ENCODE measurements around the gene VAC14.
"Not testable (repeated sequence)": the region's sequence is repeated elsewhere in the genome, so short reads cannot be mapped to it uniquely, and the experiment has no call there.

Gene VAC14

GRCh38 chr16:70678121-70678897 lies 122.6 kb downstream of the VAC14 start:
- no peak for DNase-seq

DNA sequence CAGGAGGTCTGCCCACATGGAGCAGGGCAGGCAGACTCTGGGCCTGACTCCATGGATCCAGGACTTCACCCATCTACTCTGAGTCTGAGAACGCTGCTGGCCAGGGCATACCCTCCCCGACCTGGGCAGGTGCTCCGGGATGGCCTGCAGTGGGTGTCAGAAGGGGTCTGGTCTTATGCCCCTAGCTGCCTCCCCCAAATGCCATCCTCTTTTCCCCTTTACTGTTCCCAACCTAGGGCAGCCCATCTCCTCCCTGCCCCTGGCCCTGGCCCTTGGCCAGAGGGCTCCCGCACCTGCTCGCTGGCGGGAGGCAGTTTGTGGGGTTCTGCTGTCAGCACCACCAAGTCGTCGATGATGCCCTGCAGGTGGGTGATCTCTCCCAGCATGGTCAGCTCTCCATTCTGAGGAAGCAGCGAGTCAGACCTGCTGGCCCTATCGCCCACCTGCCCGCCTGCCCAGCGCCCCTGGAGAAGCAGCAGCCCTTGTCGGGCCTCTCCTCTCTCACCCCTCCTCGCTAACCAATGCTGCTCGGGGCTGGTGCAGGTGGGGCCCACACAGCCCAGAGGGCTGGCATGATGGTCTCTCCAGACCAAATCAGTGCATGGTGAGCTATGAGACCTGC lies 123.3 kb downstream of the VAC14 start:
- DNase-seq: no peak

DNA sequence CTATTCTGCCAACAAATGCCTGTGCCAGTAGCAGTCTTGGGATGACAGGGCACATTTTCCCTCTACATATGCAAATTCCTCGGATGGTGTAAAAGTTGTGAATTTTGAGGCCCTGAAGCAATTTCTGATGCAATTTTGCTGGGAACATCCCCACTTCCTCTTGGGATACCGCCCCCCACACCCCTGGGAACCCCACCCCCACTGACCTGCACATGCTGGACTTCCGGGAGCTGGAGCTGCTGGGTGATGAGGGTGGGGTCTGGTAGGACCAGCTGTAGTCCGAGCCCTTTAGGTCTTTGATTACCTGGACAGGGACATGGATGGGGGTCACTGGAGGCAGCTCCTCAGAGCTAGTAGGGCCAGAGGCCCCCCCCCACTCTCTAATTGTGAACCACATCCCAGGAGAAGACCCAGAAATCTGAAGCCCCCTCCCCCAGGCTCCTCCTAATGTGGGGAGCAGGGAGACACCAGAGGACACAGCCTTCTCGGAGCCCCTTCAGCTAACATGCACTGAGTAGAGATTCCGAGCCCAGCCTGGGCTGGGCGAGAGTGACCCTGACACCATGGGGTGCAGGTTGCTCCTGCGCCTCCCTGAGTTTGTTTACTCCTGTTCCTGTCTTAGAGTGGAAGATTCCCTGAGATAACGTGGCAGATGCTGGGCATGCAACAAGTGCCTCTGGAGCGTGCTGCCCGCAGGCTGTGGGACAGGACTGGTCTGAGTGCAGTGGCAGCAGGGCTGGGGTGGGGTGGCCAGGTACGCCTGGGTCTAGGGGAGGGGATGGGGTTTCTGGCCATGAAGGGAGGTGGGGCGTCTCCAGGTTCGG lies 124.1 kb downstream of the VAC14 start:
- no peak for DNase-seq

- no peak for DNase-seq
Observed at GRCh38 chr16:70675851-70676513, 125.0 kb downstream of the VAC14 start.

DNA sequence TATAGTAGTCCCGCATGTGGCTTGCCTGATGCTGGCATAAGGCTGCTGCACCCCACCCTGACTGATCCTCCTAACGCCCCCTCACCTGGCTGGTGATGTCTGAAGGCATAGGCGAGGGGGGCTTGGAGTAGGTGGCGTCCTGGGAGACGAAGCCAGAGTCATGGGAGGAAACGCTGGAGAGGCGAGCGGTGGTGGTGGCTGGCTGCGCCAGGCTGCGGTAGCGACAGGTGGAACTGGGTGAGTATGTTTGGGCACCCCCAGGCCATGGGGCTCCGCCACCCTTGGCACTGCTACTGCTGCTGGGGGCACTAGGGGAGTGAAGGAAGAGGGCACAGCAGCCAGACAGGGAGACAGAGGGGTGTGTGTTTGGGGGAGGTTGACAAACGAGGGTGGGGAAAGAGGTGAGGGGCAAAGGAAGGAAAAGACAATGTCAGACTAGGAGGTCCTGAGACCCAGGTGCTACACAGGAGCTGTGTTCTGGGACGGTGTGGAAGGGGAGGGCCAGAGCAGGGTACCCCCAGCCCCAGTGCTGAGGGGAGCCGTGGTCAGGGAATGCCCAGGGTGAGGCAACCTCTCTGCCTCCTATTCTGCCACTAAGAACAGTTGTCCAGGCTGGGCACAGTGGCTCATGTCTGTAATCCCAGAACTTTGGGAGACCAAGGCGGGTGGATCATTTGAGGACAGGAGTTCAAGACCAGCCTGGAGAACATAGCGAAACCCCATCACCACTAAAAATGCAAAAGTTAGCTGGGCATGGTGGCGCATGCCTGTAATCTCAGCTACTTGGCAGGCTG lies 126.5 kb downstream of the VAC14 start:
- DNase-seq: no peak

GRCh38 chr16:70670938-70671337 lies 130.0 kb downstream of the VAC14 start:
- not testable (repeated sequence) for DNase-seq

- no peak for DNase-seq
Observed at GRCh38 chr16:70670175-70670574, 130.8 kb downstream of the VAC14 start.

DNA sequence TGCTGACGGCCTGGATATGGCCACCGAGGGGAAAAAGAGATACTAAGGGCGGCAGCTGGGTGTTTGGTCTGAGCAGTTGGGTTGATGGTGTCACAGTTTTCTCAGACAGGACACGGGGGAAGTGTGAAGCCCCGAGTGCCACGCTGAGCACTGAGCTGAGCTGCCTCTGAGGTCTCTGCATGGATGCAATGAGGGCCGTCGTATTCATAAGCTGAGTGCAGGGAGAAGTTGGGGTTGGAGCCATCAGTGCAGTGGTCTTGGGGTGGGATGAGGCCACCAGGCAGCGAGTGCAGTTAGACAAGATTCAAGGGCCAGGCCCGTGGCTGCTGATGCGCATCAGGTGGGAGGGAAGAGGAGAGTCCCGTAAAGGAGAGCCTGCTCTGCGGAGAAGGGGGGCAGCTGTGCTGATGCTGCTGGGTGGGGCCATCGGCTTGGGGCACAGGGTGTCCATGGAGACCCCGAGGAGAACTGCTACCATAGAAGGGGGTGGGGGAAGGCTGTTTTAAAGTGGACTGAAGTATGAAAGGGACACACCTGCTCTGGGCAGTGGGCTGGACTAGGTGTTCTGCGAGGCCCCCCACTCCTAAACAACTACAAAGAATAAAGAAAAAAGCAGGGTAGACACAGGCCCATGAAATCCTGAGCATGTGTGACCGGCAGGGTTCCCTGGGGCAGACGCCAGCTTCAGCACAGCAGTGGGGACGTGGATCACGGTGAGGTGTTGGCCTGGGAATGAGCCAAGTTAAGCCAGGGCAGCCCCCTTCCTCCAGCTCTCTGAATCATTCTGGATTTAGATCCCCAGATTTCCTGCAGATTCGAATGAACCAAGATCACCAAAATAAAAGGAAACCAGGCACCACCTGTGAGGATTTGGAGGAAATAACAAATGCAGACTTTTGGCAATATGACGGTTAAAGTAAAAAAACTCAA lies 134.9 kb downstream of the VAC14 start:
- no peak for DNase-seq

DNA sequence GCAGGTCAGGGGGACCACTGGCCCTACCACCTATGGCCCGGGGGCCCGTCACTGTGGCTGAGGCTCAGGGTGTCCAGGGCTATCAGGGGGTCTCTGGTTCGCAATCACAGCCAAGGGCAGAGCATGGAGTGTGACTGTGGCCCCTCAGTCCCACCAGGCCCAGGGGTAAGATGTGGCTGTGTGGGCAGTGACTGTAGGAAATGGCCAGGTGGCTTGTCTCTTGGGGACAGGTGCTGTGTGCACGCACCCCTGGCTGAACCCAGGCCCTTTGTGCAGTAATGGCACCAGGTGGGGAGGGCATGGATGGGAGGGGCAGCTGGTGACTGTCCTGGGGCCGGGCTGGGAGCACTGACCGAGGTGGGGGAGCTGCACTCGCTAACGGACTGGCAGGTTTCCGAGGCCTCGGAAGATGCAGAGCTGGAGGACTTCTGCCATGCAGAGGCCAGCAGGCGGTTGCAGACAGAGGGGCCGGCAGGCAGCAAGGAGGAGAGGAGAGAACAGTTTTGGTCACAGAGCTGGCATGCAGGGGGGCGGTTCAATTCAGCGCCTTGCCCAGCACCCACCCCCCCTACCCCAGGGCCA lies 135.8 kb downstream of the VAC14 start:
- DNase-seq: no peak

DNA sequence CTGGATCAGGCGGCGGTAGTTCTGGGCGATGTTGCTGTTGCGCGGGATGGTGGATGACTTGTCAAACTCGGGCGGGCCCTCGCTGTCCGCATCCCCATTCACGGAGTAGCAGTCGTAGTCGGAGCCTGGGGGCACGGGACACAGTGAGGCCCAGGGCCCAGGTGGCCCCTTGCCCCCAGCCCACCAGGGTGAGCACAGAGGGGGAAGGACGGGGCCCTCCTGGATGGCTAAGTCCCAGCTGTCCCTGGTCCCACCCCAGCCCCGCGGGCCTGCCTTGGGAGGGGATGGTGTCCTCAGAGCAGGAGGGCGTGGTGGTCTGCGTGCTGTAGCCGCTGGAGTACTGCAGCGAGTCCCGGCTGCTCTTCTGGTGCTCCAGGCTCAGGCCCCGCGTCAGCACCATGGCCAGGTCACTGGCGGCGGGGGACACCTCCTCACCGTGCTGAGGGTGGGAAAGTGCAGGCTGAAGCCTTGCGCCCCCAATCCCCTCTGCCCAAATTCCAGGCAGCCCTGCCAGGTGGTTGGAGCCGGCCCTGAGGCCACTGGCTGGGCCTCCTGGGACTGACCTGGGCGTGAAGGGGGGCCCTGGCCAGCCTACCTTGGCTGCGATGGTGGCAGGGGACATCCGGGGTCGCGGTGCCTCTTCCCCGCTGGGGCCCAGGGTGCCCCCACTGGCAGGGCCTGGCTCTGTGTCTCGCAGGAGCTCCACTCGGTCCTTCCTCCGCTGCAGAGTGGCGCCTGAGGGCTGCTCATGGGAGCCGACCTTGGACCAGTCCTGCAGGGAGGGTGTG lies 136.4 kb downstream of the VAC14 start:
- no peak for DNase-seq

DNA sequence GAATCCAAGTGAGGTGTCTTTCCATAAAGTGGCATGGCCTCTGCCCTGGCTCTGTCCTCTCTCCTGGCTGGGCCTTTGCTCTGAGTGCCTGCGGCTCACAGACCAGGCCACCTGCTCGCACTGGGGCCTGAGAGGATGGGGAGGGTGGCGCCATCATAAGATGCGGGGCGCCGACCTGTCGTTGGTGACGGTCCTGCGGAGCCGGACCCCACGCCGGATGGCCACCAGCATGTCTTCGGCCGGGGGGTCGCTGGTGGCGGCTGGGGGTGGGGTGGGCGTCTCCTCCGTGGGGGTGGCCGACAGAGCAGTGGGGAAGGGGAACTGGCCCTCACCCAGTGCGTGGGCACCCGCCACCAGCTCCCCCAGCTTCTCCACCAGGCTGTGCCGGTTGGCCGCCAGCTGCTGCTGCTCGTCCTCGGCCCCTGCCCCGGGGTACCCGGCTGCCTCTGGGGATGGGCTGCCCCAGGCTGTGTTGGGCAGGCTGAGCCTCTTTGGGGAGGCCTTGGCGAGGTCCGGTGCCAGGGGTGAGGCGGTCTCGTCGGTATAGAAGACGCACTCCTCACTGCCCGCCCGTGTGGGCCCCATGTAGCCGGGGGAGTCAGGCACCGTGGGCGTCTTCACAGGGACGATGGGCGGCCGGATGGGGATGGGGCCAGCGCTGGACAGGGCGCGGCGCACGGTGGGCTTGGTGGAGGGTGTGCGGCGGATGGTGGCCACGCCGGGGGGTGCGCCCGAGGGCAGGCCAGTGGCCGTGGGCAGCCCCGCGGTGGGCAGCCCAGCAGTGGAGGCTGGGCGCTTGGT lies 137.2 kb downstream of the VAC14 start:
- no peak for DNase-seq

DNA sequence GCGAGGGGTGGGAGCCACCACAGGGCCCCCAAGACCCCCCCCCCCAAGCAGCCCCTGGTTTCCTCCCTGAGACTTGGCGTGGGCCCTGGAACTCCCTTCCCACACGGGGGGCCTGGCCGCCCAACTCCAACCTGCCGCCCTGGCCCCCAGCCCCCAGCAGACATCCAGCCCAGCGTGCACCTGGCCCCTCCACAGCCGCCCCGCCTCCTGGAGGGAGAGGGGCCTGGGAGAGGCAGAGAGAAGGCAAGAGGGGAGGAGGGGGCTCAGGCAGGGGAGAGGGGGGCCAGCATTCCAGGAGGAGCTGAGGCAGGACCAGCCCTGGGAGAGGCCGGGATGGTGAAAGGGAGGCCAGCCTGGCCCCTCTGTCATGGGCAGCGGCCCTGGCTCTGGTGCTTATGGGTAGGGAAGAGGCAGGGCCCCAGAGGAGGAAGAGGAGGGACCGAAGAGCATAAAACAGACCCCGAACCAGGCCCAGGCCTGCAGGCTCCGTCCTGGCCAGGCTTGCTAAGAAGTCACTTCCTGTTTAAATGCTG lies 137.9 kb downstream of the VAC14 start:
- DNase-seq: no peak

DNA sequence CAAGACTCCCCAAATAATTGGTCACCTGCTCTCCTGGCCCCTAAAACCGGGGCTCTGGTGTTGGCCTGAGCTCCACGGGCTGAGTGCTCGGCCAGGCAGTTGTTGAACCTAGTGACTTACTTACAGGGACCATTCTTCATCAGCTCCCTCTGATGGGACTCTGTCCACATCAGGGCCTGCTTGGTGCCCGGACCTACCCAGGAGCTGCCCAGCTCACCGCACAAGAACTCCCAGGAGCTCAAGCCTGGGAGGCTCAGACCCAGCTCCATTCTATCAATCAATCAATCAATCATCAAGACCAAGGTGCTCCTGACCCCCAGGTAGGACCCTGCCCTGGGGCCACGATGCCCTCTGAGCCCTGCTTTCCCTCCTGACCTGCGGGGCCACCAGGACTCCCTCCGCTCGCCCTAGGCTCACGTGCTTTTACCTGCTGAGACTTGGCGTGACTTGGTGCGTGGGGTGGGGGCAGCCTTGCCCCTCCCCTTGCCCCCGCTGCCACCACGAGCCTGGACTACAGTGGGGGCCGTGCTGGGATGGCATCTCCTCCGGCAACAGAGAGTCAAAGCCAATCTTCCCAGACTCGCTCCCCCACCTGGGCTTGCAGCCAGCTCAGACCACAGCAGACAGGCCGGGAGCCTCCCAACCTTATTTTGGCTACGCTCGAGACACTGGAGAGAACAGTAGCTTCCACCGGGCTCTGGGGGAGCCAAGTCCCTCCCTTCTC lies 138.9 kb downstream of the VAC14 start:
- DNase-seq: no peak

DNA sequence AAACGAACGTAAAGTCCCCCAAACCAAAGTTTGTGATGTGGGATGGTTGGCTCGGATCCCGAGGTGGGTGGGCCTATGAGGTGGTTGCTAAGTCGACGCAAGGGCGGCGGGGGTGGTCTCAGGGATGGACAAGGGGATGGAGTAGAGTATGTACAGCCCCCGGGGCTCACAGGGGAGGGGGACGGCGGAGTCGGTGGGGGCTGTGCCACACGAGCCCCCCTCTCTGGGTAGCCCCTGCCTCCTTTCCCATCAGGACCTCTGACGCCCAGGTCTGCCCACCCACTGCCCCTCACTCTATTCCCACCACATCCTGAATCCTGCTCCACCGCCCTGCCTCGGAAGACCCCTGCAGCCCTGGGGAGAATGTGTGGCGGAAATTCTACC lies 139.4 kb downstream of the VAC14 start:
- no peak for DNase-seq

DNA sequence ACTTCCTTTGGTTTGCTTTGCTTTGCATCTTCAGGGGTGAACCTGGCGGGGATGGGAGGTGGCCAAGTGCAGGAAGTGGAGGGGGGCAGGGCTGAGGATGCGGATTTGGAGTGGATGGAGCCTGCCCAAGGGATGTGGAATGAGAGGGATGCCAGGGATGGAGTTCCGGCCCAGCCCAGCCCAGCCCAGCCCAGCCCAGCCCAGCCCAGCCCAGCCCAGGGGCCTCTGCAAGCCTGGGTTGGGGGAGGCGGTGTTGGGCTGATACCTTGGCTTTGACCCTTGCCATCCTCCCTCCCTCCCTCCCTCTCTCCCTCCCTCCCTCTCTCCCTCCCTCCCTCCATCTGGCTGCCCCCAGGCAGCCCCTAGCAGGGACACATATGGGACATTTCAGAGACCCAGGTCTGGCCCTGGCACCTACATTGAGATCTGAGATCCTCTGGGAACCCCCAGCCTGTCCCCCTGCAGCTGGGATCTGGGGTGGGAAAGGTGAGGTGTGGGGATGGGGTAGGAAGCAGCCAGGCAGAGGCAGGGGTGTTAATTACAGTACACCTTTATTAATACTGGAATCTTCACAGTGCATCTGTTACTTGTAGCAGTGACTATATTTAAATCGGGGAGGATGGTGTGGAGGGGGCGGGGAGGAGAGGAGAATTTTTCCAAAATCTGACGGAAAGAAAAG lies 140.1 kb downstream of the VAC14 start:
- DNase-seq: no peak

GRCh38 chr16:70659953-70660671 lies 140.8 kb downstream of the VAC14 start:
- DNase-seq: no peak

DNA sequence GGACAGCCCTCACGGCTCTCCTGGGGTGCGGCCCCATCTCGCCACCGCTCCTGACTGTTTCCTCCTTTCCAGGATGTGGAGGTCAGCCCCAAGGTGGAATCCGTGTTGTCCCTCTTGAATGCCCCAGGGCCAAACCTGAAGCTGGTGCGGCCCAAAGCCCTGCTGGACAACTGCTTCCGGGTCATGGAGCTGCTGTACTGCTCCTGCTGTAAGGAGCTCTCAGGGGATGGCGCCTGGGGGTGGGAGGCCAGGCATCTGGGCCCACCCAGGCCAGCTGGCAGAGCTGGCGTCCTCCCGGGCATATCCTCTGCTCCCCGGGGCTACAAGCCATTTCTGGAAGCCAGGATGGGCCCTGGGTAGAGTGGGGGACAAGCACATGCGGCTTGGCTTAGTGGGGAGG lies 141.4 kb downstream of the VAC14 start:
- DNase-seq: no peak

All from NCI-H146 (cell line).